ENCODE results near the gene ABCC6. TPM values are rescaled to one million over a fixed set of nuclear protein-coding genes. Genes with fewer than 3 reads are reported as not detected.
"Not testable (repeated sequence)": the region's sequence is repeated elsewhere in the genome, so short reads cannot be mapped to it uniquely, and the experiment has no call there.

The ABCC6 gene
- total RNA-seq, 1 donor from 2014 or later = 2.7 TPM

DNA sequence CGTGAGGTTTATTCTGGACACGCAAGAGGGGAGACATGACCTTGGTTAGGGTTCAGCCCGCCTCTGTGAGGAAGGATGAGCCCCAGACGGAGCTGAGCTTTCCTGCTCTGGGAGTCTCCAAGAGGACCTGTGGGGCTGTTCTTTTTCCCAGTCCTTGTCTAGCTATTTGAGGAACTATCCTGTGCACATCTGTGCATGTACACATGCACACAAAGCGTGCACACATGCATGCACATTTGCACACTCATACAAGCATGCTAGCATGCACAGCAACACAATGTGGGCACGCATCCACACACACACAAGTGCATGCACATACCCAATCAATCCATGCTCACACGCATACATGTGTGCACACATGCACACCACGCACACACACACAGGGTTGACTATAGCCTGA lies 40.4 kb downstream of the ABCC6 start:
- TF ChIP-seq, protein P1, sequence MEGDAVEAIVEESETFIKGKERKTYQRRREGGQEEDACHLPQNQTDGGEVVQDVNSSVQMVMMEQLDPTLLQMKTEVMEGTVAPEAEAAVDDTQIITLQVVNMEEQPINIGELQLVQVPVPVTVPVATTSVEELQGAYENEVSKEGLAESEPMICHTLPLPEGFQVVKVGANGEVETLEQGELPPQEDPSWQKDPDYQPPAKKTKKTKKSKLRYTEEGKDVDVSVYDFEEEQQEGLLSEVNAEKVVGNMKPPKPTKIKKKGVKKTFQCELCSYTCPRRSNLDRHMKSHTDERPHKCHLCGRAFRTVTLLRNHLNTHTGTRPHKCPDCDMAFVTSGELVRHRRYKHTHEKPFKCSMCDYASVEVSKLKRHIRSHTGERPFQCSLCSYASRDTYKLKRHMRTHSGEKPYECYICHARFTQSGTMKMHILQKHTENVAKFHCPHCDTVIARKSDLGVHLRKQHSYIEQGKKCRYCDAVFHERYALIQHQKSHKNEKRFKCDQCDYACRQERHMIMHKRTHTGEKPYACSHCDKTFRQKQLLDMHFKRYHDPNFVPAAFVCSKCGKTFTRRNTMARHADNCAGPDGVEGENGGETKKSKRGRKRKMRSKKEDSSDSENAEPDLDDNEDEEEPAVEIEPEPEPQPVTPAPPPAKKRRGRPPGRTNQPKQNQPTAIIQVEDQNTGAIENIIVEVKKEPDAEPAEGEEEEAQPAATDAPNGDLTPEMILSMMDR (IDR thresholded peaks at IDR 0.05; ENCODE audit: partially characterized antibody, unreplicated experiment) = no peak
- Mint-ChIP-seq H3K4me3 (ENCODE audit: unreplicated experiment) (no peak overlapping the region), H3K9me3 (ENCODE audit: unreplicated experiment) (peaks cover 8% of the 10 kb centered on the region), H3K36me3 (ENCODE audit: unreplicated experiment) (peaks cover 8% of the 10 kb centered on the region), H3K27ac (ENCODE audit: unreplicated experiment) (no peak overlapping the region), H3K4me1 (ENCODE audit: low read depth, unreplicated experiment) (no peaks in the 10 kb centered on the region), H3K27me3 (ENCODE audit: unreplicated experiment) (no peaks in the 10 kb centered on the region)
- no peak for DNase-seq

DNA sequence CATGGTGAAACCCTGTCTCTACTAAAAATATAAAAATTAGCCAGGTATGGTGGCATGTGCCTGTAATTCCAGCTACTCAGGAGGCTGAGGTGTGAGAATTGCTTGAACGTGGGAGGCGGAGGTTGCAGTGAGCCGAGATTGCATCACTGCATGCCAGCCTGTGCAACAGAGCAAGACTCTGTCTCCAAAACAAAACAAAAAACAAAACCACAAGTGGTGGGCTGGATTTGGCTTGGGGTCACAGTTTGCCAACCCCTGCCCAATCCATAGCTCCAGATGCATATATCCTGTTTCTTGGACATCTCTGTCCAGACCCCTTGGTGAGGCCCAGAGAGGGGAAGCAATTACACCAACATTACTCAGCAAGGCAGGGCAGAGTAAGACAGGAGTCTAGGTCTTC lies 41.5 kb downstream of the ABCC6 start:
- not testable (repeated sequence) for H3K4me3 Mint-ChIP-seq (ENCODE audit: unreplicated experiment); H3K36me3 Mint-ChIP-seq (ENCODE audit: unreplicated experiment); H3K4me1 Mint-ChIP-seq (ENCODE audit: low read depth, unreplicated experiment); DNase-seq; H3K27ac Mint-ChIP-seq (ENCODE audit: unreplicated experiment); H3K27me3 Mint-ChIP-seq (ENCODE audit: unreplicated experiment); H3K9me3 Mint-ChIP-seq (ENCODE audit: unreplicated experiment)

DNA sequence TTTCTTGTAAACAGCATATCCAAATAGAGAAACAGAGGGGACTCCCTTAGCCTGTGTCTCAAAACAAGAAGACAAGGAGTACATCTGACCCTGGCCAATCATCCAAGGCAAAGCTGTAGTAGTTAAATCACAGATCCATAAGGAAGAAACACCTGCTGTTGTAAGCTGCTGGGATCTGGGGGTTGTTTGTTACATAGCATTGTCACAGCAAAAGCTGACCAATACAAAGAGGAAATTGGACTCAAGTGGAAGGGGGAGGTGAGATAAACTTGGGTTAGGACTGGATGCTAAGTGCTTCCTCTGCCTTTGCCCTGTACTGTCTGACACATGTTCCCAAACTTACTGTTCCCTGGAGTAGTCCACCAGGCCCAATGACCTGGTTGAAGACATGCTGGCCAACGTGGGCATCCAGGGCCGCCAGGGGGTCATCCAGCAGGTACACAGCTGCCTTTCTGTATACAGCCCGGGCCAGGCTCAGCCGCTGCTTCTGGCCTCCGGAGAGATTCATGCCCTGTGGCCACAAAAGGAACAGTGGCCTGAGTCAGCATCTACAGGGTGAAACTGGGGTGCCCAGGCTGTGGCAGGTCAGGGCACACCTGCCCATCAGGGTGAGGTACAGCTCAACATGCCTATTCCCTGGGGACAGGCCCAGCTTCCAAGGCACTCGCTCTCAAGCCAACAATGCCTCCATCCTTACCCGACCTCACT lies 44.7 kb downstream of the ABCC6 start:
- Mint-ChIP-seq H3K27ac (ENCODE audit: unreplicated experiment) (no peak overlapping the region), H3K4me3 (ENCODE audit: unreplicated experiment) (no peak overlapping the region), H3K9me3 (ENCODE audit: unreplicated experiment) (peaks cover 6% of the 10 kb centered on the region), H3K27me3 (ENCODE audit: unreplicated experiment) (peaks cover 2% of the 10 kb centered on the region), H3K36me3 (ENCODE audit: unreplicated experiment) (peaks cover 18% of the 10 kb centered on the region), H3K4me1 (ENCODE audit: low read depth, unreplicated experiment) (peaks cover 2% of the 10 kb centered on the region)
- TF ChIP-seq, protein P1 (IDR thresholded peaks at IDR 0.05; ENCODE audit: partially characterized antibody, unreplicated experiment) = no peak
- DNase-seq = no peak

DNA sequence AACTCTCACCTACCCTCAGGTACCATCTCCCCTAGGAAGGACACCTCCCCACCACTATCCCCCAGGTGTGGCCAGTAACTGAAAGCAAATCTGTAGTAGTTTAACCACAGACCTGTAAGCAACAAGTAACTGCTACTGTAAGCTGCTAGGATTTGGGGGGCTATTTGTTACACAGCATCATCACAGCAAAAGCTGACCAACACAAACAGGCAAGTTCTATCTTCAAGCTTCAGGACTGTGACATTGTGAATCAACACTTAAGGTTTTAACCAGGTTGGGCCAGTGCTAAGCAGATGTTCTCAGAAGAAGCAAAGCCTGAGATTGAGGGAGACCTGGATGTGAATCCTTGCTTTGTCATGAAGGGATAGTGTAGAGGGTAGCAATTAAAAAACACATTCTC lies 47.0 kb downstream of the ABCC6 start:
- Mint-ChIP-seq H3K9me3 (ENCODE audit: unreplicated experiment) (peaks cover 6% of the 10 kb centered on the region), H3K27me3 (ENCODE audit: unreplicated experiment) (peaks cover 2% of the 10 kb centered on the region), H3K4me1 (ENCODE audit: low read depth, unreplicated experiment) (peaks cover 2% of the 10 kb centered on the region), H3K4me3 (ENCODE audit: unreplicated experiment) (no peak overlapping the region), H3K27ac (ENCODE audit: unreplicated experiment) (no peak overlapping the region), H3K36me3 (ENCODE audit: unreplicated experiment) (peaks cover 18% of the 10 kb centered on the region)
- TF ChIP-seq, protein P1 (IDR thresholded peaks at IDR 0.05; ENCODE audit: partially characterized antibody, unreplicated experiment) = no peak
- no peak for DNase-seq

DNA sequence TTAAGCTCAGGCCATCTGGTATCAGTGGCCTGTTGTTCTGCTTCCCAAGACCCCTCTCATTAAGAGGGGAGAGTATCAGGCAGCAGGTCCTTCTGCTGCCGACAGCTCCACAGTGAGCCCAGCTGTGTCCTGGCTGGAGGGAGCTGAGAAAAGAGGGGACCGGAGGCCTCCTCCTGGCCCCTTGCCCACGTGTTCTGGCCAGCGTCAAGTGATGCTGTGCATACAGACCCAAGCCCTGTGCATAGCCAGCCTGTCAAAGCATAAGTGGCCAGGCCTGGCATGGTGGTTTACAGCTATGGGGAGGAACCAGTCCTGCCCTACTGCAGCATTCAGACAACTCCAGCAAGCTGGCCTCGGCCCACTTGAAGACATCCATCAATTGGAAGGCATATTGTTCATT lies 48.0 kb downstream of the ABCC6 start:
- DNase-seq = peak; percentile 49
- no peak overlapping the region for H3K4me3 Mint-ChIP-seq (ENCODE audit: unreplicated experiment)
- H3K9me3 Mint-ChIP-seq (ENCODE audit: unreplicated experiment) = peaks cover 6% of the 10 kb centered on the region
- H3K4me1 Mint-ChIP-seq (ENCODE audit: low read depth, unreplicated experiment) = peaks cover 2% of the 10 kb centered on the region
- H3K27me3 Mint-ChIP-seq (ENCODE audit: unreplicated experiment) = peaks cover 4% of the 10 kb centered on the region
- TF ChIP-seq, protein P1 (IDR thresholded peaks at IDR 0.05; ENCODE audit: partially characterized antibody, unreplicated experiment) = no peak
- peaks cover 18% of the 10 kb centered on the region for H3K36me3 Mint-ChIP-seq (ENCODE audit: unreplicated experiment)
- H3K27ac Mint-ChIP-seq (ENCODE audit: unreplicated experiment) = no peak overlapping the region

Data from glutamatergic neuron (in vitro differentiated cells).